ENCODE measurements around the gene SCFD2. TPM values are rescaled to one million over a fixed set of nuclear protein-coding genes. Genes with fewer than 3 reads are reported as not detected.

SCFD2 gene
- total and polyA plus RNA-seq, 2 of the 8 experiments (the other 6 are each of a cell fraction or from before 2014, with no cell fraction given) = 6.2 to 10.2 TPM

DNA sequence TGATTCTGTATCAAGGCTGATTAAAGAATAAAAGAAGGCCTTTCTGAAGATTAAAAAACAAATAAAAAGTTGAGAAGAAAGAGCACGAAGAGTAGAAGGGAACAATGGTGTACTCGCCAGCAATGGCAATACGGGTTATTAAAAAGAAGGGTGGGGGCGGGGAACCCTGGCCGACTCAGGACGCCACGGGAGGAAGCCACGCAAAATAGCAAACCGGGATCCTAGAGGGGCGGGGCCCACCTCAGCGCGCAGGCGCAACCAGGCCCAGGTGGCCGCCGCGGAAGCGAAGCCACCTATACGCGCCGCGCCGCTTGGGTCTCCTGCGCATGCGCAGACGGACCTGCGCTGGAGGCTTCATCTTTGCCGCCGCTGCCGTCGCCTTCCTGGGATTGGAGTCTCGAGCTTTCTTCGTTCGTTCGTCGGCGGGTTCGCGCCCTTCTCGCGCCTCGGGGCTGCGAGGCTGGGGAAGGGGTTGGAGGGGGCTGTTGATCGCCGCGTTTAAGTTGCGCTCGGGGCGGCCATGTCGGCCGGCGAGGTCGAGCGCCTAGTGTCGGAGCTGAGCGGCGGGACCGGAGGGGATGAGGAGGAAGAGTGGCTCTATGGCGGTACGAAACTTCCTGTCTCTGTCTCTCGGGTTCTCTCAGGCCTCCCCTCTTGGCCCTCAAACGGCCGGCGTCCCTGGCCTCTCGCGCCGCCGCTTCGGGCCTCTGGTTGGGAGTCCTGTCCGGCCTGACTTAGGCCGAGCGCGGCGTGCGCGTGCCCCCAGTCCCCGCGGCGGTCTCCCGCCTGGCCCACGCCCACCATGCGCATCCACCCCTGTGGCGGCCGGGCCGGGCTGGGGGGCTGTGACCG is 11.7 kb upstream of the SCFD2 start, which contains the start of gene FIP1L1 (continued):
- TF ChIP-seq RXRA (IDR thresholded peaks at IDR 0.05; ENCODE audit: insufficient read depth, low read depth, low read length) (no peak), CHD2 (IDR thresholded peaks at IDR 0.05; ENCODE audit: low read length) (no peak), POLR2AphosphoS5 (IDR thresholded peaks at IDR 0.05; ENCODE audit: low read depth, low read length) (peak; percentile 81), SRF (IDR thresholded peaks at IDR 0.05; ENCODE audit: low read depth, low read length) (no peak), KDM4A (IDR thresholded peaks at IDR 0.05; ENCODE audit: low read depth, low read length, severe bottlenecking) (peak; percentile 97), HDAC2 (IDR thresholded peaks at IDR 0.05; ENCODE audit: borderline replicate concordance in 1 of 2, low read depth in 2 of 2, low read length in 2 of 2) (no peak), SIRT6 (IDR thresholded peaks at IDR 0.05; ENCODE audit: low read length) (no peak), KDM5A (IDR thresholded peaks at IDR 0.05; ENCODE audit: low read length) (no peak), RBBP5 (IDR thresholded peaks at IDR 0.05; ENCODE audit: borderline replicate concordance, low read depth, low read length) (peak; percentile 97)
- TF ChIP-seq, protein P1, sequence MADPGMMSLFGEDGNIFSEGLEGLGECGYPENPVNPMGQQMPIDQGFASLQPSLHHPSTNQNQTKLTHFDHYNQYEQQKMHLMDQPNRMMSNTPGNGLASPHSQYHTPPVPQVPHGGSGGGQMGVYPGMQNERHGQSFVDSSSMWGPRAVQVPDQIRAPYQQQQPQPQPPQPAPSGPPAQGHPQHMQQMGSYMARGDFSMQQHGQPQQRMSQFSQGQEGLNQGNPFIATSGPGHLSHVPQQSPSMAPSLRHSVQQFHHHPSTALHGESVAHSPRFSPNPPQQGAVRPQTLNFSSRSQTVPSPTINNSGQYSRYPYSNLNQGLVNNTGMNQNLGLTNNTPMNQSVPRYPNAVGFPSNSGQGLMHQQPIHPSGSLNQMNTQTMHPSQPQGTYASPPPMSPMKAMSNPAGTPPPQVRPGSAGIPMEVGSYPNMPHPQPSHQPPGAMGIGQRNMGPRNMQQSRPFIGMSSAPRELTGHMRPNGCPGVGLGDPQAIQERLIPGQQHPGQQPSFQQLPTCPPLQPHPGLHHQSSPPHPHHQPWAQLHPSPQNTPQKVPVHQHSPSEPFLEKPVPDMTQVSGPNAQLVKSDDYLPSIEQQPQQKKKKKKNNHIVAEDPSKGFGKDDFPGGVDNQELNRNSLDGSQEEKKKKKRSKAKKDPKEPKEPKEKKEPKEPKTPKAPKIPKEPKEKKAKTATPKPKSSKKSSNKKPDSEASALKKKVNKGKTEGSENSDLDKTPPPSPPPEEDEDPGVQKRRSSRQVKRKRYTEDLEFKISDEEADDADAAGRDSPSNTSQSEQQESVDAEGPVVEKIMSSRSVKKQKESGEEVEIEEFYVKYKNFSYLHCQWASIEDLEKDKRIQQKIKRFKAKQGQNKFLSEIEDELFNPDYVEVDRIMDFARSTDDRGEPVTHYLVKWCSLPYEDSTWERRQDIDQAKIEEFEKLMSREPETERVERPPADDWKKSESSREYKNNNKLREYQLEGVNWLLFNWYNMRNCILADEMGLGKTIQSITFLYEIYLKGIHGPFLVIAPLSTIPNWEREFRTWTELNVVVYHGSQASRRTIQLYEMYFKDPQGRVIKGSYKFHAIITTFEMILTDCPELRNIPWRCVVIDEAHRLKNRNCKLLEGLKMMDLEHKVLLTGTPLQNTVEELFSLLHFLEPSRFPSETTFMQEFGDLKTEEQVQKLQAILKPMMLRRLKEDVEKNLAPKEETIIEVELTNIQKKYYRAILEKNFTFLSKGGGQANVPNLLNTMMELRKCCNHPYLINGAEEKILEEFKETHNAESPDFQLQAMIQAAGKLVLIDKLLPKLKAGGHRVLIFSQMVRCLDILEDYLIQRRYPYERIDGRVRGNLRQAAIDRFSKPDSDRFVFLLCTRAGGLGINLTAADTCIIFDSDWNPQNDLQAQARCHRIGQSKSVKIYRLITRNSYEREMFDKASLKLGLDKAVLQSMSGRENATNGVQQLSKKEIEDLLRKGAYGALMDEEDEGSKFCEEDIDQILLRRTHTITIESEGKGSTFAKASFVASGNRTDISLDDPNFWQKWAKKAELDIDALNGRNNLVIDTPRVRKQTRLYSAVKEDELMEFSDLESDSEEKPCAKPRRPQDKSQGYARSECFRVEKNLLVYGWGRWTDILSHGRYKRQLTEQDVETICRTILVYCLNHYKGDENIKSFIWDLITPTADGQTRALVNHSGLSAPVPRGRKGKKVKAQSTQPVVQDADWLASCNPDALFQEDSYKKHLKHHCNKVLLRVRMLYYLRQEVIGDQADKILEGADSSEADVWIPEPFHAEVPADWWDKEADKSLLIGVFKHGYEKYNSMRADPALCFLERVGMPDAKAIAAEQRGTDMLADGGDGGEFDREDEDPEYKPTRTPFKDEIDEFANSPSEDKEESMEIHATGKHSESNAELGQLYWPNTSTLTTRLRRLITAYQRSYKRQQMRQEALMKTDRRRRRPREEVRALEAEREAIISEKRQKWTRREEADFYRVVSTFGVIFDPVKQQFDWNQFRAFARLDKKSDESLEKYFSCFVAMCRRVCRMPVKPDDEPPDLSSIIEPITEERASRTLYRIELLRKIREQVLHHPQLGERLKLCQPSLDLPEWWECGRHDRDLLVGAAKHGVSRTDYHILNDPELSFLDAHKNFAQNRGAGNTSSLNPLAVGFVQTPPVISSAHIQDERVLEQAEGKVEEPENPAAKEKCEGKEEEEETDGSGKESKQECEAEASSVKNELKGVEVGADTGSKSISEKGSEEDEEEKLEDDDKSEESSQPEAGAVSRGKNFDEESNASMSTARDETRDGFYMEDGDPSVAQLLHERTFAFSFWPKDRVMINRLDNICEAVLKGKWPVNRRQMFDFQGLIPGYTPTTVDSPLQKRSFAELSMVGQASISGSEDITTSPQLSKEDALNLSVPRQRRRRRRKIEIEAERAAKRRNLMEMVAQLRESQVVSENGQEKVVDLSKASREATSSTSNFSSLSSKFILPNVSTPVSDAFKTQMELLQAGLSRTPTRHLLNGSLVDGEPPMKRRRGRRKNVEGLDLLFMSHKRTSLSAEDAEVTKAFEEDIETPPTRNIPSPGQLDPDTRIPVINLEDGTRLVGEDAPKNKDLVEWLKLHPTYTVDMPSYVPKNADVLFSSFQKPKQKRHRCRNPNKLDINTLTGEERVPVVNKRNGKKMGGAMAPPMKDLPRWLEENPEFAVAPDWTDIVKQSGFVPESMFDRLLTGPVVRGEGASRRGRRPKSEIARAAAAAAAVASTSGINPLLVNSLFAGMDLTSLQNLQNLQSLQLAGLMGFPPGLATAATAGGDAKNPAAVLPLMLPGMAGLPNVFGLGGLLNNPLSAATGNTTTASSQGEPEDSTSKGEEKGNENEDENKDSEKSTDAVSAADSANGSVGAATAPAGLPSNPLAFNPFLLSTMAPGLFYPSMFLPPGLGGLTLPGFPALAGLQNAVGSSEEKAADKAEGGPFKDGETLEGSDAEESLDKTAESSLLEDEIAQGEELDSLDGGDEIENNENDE (IDR thresholded peaks at IDR 0.05; ENCODE audit: insufficient replicate concordance, low read length) = no peak

All from H1 (cell line).